ENCODE results near the gene ZMYND11.

The ZMYND11 gene

DNA sequence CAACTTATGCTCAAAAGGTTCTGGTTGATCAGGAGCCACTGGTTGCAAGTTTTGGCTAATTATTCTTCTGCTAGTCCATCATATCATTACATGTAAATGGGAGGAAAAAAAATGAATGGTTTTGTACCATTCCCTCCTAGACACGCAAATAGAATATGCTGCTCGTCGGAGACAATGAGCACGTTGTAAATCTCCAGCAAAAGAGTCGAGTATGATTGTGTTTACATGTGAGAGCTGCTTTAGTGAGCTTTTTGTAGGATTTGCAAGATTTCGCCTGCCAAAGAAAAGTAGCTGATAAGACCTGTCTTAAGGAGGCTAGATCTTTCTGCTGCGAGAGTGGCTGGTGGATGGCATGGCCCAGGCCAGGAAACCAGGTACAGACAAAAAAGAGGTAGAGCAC is 109.0 kb downstream of the ZMYND11 start:
- TF ChIP-seq, protein P1, sequence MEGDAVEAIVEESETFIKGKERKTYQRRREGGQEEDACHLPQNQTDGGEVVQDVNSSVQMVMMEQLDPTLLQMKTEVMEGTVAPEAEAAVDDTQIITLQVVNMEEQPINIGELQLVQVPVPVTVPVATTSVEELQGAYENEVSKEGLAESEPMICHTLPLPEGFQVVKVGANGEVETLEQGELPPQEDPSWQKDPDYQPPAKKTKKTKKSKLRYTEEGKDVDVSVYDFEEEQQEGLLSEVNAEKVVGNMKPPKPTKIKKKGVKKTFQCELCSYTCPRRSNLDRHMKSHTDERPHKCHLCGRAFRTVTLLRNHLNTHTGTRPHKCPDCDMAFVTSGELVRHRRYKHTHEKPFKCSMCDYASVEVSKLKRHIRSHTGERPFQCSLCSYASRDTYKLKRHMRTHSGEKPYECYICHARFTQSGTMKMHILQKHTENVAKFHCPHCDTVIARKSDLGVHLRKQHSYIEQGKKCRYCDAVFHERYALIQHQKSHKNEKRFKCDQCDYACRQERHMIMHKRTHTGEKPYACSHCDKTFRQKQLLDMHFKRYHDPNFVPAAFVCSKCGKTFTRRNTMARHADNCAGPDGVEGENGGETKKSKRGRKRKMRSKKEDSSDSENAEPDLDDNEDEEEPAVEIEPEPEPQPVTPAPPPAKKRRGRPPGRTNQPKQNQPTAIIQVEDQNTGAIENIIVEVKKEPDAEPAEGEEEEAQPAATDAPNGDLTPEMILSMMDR (IDR thresholded peaks at IDR 0.05): no peak
- H3K36me3 ChIP-seq: peaks cover 21% of the 10 kb centered on the region
- H3K4me1 ChIP-seq (ENCODE audit: control insufficient read depth in 1 of 2, insufficient read depth in 1 of 2, low read depth in 1 of 2, low read length in 1 of 2): no peaks in the 10 kb centered on the region
- no peak overlapping the region for H3K27ac ChIP-seq
- no peaks in the 10 kb centered on the region for H3K27me3 ChIP-seq
- no peaks in the 10 kb centered on the region for H3K9me3 ChIP-seq
- no peak overlapping the region for H3K4me3 ChIP-seq (ENCODE audit: low read depth in 1 of 2, low read length in 1 of 2)

DNA sequence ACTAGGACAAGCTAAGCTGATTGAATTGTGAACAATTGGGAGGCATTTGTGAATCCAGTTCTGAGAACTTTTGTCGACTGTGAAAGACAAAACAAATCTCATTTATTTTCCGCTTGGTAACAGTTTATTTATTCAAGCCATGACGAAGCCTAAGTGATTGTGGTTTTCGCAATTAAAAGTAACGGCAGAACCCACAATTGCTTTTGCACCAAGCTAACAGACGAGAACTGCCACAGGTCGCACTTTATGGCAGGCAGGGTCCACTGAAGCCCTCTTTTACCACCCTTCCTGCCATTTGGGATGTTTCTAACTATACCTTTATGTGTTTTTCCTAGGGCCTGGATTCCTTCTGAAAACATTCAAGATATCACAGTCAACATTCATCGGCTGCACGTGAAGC is 111.2 kb downstream of the ZMYND11 start:
- peaks cover 21% of the 10 kb centered on the region for H3K36me3 ChIP-seq
- H3K27ac ChIP-seq: no peak overlapping the region
- H3K4me1 ChIP-seq (ENCODE audit: control insufficient read depth in 1 of 2, insufficient read depth in 1 of 2, low read depth in 1 of 2, low read length in 1 of 2): no peaks in the 10 kb centered on the region
- H3K27me3 ChIP-seq: no peaks in the 10 kb centered on the region
- H3K4me3 ChIP-seq (ENCODE audit: low read depth in 1 of 2, low read length in 1 of 2): no peak overlapping the region
- H3K9me3 ChIP-seq: no peaks in the 10 kb centered on the region
- TF ChIP-seq, protein P1 (IDR thresholded peaks at IDR 0.05): no peak

DNA sequence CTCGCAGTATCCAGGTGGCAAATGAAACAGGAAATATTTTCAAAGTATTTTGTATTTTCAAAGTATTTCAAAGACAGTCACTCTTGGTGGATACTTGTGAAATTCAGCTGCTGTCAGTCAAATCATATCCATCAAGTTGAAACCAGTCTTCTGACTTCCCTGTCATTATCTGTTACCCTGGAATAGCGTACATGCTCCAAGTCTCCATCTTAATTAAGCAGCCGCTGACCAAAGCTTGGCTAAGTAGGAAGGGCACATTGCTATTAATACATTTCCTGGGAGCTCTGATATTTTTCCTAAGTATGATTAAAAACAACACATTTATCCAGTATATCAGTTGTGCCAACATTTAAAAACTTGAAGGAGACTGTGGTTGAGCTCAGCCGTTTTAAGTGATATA is 112.2 kb downstream of the ZMYND11 start:
- no peaks in the 10 kb centered on the region for H3K4me1 ChIP-seq (ENCODE audit: control insufficient read depth in 1 of 2, insufficient read depth in 1 of 2, low read depth in 1 of 2, low read length in 1 of 2)
- peaks cover 21% of the 10 kb centered on the region for H3K36me3 ChIP-seq
- TF ChIP-seq, protein P1 (IDR thresholded peaks at IDR 0.05): no peak
- H3K4me3 ChIP-seq (ENCODE audit: low read depth in 1 of 2, low read length in 1 of 2): no peak overlapping the region
- H3K27ac ChIP-seq: no peak overlapping the region
- H3K9me3 ChIP-seq: no peaks in the 10 kb centered on the region
- no peaks in the 10 kb centered on the region for H3K27me3 ChIP-seq

DNA sequence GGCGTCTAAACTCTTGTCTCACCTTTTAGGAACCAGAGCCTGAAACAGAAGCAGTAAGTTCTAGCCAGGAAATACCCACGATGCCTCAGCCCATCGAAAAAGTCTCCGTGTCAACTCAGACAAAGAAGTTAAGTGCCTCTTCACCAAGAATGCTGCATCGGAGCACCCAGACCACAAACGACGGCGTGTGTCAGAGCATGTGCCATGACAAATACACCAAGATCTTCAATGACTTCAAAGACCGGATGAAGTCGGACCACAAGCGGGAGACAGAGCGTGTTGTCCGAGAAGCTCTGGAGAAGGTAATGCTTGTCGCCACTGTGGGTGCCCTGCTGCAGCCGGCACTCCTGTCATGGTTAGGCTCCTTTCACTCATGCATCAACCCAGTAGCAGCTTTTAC is 113.1 kb downstream of the ZMYND11 start:
- TF ChIP-seq, protein P1 (IDR thresholded peaks at IDR 0.05): no peak
- H3K9me3 ChIP-seq: no peaks in the 10 kb centered on the region
- no peaks in the 10 kb centered on the region for H3K27me3 ChIP-seq
- H3K36me3 ChIP-seq: peaks cover 21% of the 10 kb centered on the region
- H3K27ac ChIP-seq: no peak overlapping the region
- H3K4me1 ChIP-seq (ENCODE audit: control insufficient read depth in 1 of 2, insufficient read depth in 1 of 2, low read depth in 1 of 2, low read length in 1 of 2): no peaks in the 10 kb centered on the region
- H3K4me3 ChIP-seq (ENCODE audit: low read depth in 1 of 2, low read length in 1 of 2): no peak overlapping the region

DNA sequence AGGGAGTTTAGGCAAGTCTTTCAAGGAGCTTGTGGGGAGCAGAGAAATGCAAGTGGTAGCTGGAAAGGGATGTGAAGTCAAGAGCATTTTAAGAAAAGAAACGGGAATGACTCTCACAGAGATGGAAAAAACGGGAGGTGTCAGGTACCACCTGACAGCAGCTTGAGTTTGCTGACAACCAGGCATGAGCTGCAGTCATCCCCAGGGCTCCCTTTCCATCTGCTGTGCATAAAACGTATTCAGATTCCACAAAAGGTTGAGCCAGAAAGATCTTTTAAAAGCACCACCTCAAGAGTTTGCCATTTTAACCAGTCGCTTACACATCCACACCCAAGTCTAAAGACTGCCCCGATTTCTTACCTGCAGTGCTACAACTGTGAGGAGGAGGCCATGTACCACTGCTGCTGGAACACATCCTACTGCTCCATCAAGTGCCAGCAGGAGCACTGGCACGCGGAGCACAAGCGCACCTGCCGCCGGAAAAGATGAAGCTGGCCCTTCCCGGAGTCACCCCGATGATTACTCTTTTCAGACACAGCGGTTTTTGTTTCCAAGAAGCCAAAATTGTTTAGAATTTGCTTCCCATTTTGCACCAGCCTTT is 116.8 kb downstream of the ZMYND11 start:
- Histone ChIP-seq H3K36me3 (peaks cover 15% of the 10 kb centered on the region), H3K4me1 (ENCODE audit: control insufficient read depth in 1 of 2, insufficient read depth in 1 of 2, low read depth in 1 of 2, low read length in 1 of 2) (no peaks in the 10 kb centered on the region), H3K4me3 (ENCODE audit: low read depth in 1 of 2, low read length in 1 of 2) (no peak overlapping the region), H3K9me3 (no peaks in the 10 kb centered on the region), H3K27ac (no peak overlapping the region), H3K27me3 (no peaks in the 10 kb centered on the region)
- TF ChIP-seq, protein P1 (IDR thresholded peaks at IDR 0.05): no peak
